OCI-LY3 (cell line): Measurements from ENCODE around the gene GLIS1.

Experiments used
- EZH2phosphoT487 ChIP-seq: fragments of 200-600 bp; shearing (Covaris generic); IDR thresholded peaks from 2 replicates; pipeline ENCODE4 v1.6.1; 2018; ENCODE audit warnings: antibody characterized with exemption, mixed run types, low read depth
- TF ChIP-seq, protein P1 (sequence below): fragments of 200-600, 300-600 bp; sonication (generic); IDR thresholded peaks from 2 replicates; pipeline ENCODE4 v1.5.1; 2014; ENCODE audit warnings: antibody characterized with exemption, low read length, low read depth

DNA sequence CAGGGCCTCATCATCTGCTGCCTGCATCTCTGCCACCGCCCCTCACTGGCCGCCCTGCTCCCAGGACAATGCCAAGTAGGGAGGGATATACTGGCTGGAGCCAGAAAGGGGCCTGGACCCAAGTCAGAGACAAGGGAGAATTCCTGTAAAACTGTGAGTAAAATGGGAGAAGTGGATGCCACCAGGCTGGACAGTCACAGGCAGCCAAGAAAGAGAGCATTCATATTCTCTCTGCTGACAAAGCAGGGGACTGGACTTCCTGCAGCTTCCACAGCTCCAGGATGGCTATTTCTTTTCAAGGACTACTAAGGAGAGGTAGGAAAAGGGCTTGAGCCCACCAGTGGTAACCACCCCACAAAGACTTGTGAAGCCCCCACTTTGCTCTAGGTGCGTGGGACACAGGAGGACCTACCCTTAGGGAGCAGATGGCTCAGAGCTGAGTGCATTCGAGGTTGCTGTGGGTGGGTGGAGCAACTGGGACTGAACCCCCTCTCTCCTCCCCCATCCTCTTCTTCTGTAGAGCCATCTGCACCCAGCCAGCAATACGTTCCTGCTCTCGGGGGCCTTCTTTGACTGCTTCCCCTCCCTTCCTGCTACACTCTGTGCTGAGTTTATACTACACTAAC is 57.5 kb downstream of the GLIS1 start:
- TF ChIP-seq, protein P1, sequence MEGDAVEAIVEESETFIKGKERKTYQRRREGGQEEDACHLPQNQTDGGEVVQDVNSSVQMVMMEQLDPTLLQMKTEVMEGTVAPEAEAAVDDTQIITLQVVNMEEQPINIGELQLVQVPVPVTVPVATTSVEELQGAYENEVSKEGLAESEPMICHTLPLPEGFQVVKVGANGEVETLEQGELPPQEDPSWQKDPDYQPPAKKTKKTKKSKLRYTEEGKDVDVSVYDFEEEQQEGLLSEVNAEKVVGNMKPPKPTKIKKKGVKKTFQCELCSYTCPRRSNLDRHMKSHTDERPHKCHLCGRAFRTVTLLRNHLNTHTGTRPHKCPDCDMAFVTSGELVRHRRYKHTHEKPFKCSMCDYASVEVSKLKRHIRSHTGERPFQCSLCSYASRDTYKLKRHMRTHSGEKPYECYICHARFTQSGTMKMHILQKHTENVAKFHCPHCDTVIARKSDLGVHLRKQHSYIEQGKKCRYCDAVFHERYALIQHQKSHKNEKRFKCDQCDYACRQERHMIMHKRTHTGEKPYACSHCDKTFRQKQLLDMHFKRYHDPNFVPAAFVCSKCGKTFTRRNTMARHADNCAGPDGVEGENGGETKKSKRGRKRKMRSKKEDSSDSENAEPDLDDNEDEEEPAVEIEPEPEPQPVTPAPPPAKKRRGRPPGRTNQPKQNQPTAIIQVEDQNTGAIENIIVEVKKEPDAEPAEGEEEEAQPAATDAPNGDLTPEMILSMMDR: no peak
- TF ChIP-seq EZH2phosphoT487: no peak
